Suprapubic skin (tissue), 4 donors: ENCODE measurements around the gene GNA14. TPM values are rescaled to one million over a fixed set of nuclear protein-coding genes. Genes with fewer than 3 reads are reported as not detected.
"Not testable (repeated sequence)": the region's sequence is repeated elsewhere in the genome, so short reads cannot be mapped to it uniquely, and the experiment has no call there.

Experiments
- DNase-seq, 2 donors: peaks; one replicate each; pipeline ENCODE4 v3.0.0-alpha.2; 2019; ENCODE audit warnings: low spot score in 2 of 2
- H3K27ac ChIP-seq: fragments of 200-600 bp; sonication (generic); one replicate; pipeline ENCODE4 v1.5.1; 2019
- H3K27me3 ChIP-seq: fragments of 200-600 bp; sonication (generic); one replicate; pipeline ENCODE4 v1.5.1; 2019
- H3K36me3 ChIP-seq: fragments of 200-600 bp; sonication (generic); one replicate; pipeline ENCODE4 v1.5.1; 2019
- H3K4me1 ChIP-seq: fragments of 200-600 bp; sonication (generic); one replicate; pipeline ENCODE4 v1.5.1; 2019
- H3K4me3 ChIP-seq: fragments of 200-600 bp; sonication (generic); one replicate; pipeline ENCODE4 v1.5.1; 2019; ENCODE audit warnings: mild to moderate bottlenecking
- H3K9me3 ChIP-seq: fragments of 200-600 bp; sonication (generic); one replicate; pipeline ENCODE4 v1.5.1; 2019
- CTCF ChIP-seq, 2 donors: fragments of 200-600 bp in 1 of 2; fragments of 450-650 bp in 1 of 2; sonication (generic) in 1 of 2; IDR thresholded peaks; one replicate each; pipeline ENCODE4 v1.5.1; 2016 to 2019; ENCODE audit warnings: antibody characterized with exemption in 2 of 2, mild to moderate bottlenecking in 1 of 2, moderate library complexity in 1 of 2
- EP300 ChIP-seq: sonication (generic); formaldehyde crosslinking; IDR thresholded peaks from one replicate; pipeline ENCODE4 v1.6.1; 2017; ENCODE audit warnings: antibody characterized with exemption
- POLR2A ChIP-seq, 2 donors: fragments of 450-650 bp; IDR thresholded peaks; one replicate each; pipeline ENCODE4 v1.6.1; 2017; ENCODE audit warnings: antibody characterized with exemption in 2 of 2, mild to moderate bottlenecking in 2 of 2, moderate library complexity in 2 of 2
- POLR2AphosphoS5 ChIP-seq, 3 donors: sonication (generic); formaldehyde crosslinking; IDR thresholded peaks; one replicate each; pipeline ENCODE4 v1.6.1; 2017; ENCODE audit warnings: antibody characterized with exemption in 3 of 3
- WGBS: methylation state at CpG from one replicate; pipeline ENCODE4 v1.1.5; 2018; 5-methylcytosine and 5-hydroxymethylcytosine counted together
- total RNA-seq, 4 donors: library from RNA; depleted of rRNA; stranded (reverse); fragments of >200 nt; gene quantifications; one replicate each; pipeline ENCODE4 v1.1.0, GENCODE V29; 2016

The GNA14 gene
- total RNA-seq, 4 donors from 2014 or later = 0.42 to 4.2 (median 2.0) TPM

GRCh38 chr9:77587851-77588250 is 60.3 kb downstream of the GNA14 start:
- Histone ChIP-seq H3K27ac (no peak overlapping the region), H3K27me3 (no peaks in the 10 kb centered on the region)
- WGBS = 63% methylated on average over 2 of the region's 2 CpGs

GRCh38 chr9:77587042-77587441 is 61.1 kb downstream of the GNA14 start:
- no peak for DNase-seq
- Histone ChIP-seq H3K27ac (no peak overlapping the region), H3K4me3 (no peak overlapping the region), H3K9me3 (no peaks in the 10 kb centered on the region), H3K27me3 (no peaks in the 10 kb centered on the region), H3K36me3 (no peaks in the 10 kb centered on the region), H3K4me1 (peaks cover 12% of the 10 kb centered on the region)
- TF ChIP-seq CTCF (IDR thresholded peaks at IDR 0.05) = no peak
- TF ChIP-seq POLR2AphosphoS5 (IDR thresholded peaks at IDR 0.05) = no peak
- TF ChIP-seq EP300 = no peak
- TF ChIP-seq POLR2A (IDR thresholded peaks at IDR 0.05) = no peak

More at GRCh38 chr9:77587851-77588250, 60.3 kb downstream of the GNA14 start:
- H3K9me3 ChIP-seq = no peaks in the 10 kb centered on the region
- H3K4me3 ChIP-seq = no peak overlapping the region
- peaks cover 7% of the 10 kb centered on the region for H3K4me1 ChIP-seq
- DNase-seq = no peak
- no peak for TF ChIP-seq EP300
- no peak for TF ChIP-seq CTCF (IDR thresholded peaks at IDR 0.05)
- TF ChIP-seq POLR2AphosphoS5 (IDR thresholded peaks at IDR 0.05) = no peak
- no peak for TF ChIP-seq POLR2A (IDR thresholded peaks at IDR 0.05)
- no peaks in the 10 kb centered on the region for H3K36me3 ChIP-seq

- WGBS = 91% methylated on average over 12 of the region's 12 CpGs
- Histone ChIP-seq H3K9me3 (no peaks in the 10 kb centered on the region), H3K27me3 (no peaks in the 10 kb centered on the region), H3K4me1 (peaks cover 12% of the 10 kb centered on the region), H3K36me3 (no peaks in the 10 kb centered on the region), H3K4me3 (no peak overlapping the region), H3K27ac (no peak overlapping the region)
- no peak for TF ChIP-seq EP300
- no peak for TF ChIP-seq CTCF (IDR thresholded peaks at IDR 0.05)
- TF ChIP-seq POLR2AphosphoS5 (IDR thresholded peaks at IDR 0.05) = no peak
- no peak for TF ChIP-seq POLR2A (IDR thresholded peaks at IDR 0.05)
- DNase-seq = no peak
These were observed 61.5 kb downstream of the GNA14 start for GRCh38 chr9:77586591-77586990.

GRCh38 chr9:77585335-77585786 is 62.8 kb downstream of the GNA14 start:
- H3K36me3 ChIP-seq = no peaks in the 10 kb centered on the region
- no peak overlapping the region for H3K4me3 ChIP-seq
- no peak for DNase-seq
- H3K27me3 ChIP-seq = no peaks in the 10 kb centered on the region
- H3K27ac ChIP-seq = no peak overlapping the region
- 65% methylated on average over 2 of the region's 2 CpGs for WGBS
- TF ChIP-seq POLR2AphosphoS5 (IDR thresholded peaks at IDR 0.05) = no peak
- no peak for TF ChIP-seq CTCF (IDR thresholded peaks at IDR 0.05)
- TF ChIP-seq EP300 = no peak
- no peak for TF ChIP-seq POLR2A (IDR thresholded peaks at IDR 0.05)
- no peaks in the 10 kb centered on the region for H3K9me3 ChIP-seq
- H3K4me1 ChIP-seq = peaks cover 12% of the 10 kb centered on the region

GRCh38 chr9:77584927-77585326 is 63.2 kb downstream of the GNA14 start:
- not testable (repeated sequence) for DNase-seq, H3K9me3 ChIP-seq, H3K4me3 ChIP-seq, H3K36me3 ChIP-seq, H3K27ac ChIP-seq, H3K27me3 ChIP-seq
- WGBS = 89% methylated on average over 4 of the region's 4 CpGs
- H3K4me1 ChIP-seq = peaks cover 12% of the 10 kb centered on the region

GRCh38 chr9:77582961-77583576 is 65.1 kb downstream of the GNA14 start:
- H3K27me3 ChIP-seq = no peaks in the 10 kb centered on the region
- H3K27ac ChIP-seq = no peak overlapping the region
- H3K4me1 ChIP-seq = peaks cover 12% of the 10 kb centered on the region
- no peak for TF ChIP-seq CTCF (IDR thresholded peaks at IDR 0.05)
- no peak for TF ChIP-seq POLR2AphosphoS5 (IDR thresholded peaks at IDR 0.05)
- no peak for TF ChIP-seq EP300
- no peak for TF ChIP-seq POLR2A (IDR thresholded peaks at IDR 0.05)
- no peak for DNase-seq
- WGBS = 48% methylated on average over 5 of the region's 5 CpGs
- no peaks in the 10 kb centered on the region for H3K9me3 ChIP-seq
- H3K4me3 ChIP-seq = no peak overlapping the region
- no peaks in the 10 kb centered on the region for H3K36me3 ChIP-seq
